ENCODE data around the gene INO80. TPM values are rescaled to one million over a fixed set of nuclear protein-coding genes. Genes with fewer than 3 reads are reported as not detected.

The INO80 gene
- total RNA-seq, 2 donors from 2014 or later, result 9.4 to 16.4 TPM

- H3K4me1 ChIP-seq, result peaks cover 0 to 79% of the 10 kb centered on the region in 2 donors
- DNase-seq (ENCODE audit: low spot score), result no peak
- H3K27ac ChIP-seq, result no peak overlapping the region
Measured at GRCh38 chr15:40934457-40934856, 181.6 kb downstream of the INO80 start.

DNA sequence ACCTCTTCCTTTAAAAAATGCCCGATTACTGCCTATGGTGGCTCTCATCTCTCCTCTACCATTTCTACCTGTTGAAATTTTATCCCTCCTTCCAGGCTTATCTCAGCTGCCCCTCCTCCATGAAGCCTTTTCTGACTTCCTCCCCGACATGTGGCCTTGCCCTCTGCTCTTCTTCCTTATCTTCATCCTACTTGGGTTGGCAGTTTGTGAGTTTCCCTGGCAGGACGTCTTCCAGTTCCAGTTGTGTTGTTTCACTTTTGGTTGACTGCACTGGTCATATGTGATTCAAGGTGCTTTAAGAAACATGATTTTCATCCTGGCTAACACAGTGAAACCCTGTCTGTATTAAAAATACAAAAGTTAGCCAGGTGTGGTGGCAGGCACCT, 182.6 kb downstream of the INO80 start:
- H3K27me3 ChIP-seq, result peaks cover 6 to 8% of the 10 kb centered on the region in 2 donors
- peaks cover 0 to 81% of the 10 kb centered on the region in 2 donors for H3K4me1 ChIP-seq
- DNase-seq (ENCODE audit: low spot score), result no peak
- no peaks in the 10 kb centered on the region for H3K9me3 ChIP-seq
- H3K27ac ChIP-seq, result no peak overlapping the region
- no peaks in the 10 kb centered on the region for H3K36me3 ChIP-seq
- H3K4me3 ChIP-seq, result no peak overlapping the region
- TF ChIP-seq, protein P1, sequence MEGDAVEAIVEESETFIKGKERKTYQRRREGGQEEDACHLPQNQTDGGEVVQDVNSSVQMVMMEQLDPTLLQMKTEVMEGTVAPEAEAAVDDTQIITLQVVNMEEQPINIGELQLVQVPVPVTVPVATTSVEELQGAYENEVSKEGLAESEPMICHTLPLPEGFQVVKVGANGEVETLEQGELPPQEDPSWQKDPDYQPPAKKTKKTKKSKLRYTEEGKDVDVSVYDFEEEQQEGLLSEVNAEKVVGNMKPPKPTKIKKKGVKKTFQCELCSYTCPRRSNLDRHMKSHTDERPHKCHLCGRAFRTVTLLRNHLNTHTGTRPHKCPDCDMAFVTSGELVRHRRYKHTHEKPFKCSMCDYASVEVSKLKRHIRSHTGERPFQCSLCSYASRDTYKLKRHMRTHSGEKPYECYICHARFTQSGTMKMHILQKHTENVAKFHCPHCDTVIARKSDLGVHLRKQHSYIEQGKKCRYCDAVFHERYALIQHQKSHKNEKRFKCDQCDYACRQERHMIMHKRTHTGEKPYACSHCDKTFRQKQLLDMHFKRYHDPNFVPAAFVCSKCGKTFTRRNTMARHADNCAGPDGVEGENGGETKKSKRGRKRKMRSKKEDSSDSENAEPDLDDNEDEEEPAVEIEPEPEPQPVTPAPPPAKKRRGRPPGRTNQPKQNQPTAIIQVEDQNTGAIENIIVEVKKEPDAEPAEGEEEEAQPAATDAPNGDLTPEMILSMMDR (IDR thresholded peaks at IDR 0.05), result no peak

More at GRCh38 chr15:40934457-40934856, 181.6 kb downstream of the INO80 start:
- no peaks in the 10 kb centered on the region for H3K9me3 ChIP-seq
- no peak overlapping the region for H3K4me3 ChIP-seq
- TF ChIP-seq, protein P1 (IDR thresholded peaks at IDR 0.05), result no peak
- peaks cover 0 to under 1% of the 10 kb centered on the region in 2 donors for H3K27me3 ChIP-seq
- H3K36me3 ChIP-seq, result no peaks in the 10 kb centered on the region

DNA sequence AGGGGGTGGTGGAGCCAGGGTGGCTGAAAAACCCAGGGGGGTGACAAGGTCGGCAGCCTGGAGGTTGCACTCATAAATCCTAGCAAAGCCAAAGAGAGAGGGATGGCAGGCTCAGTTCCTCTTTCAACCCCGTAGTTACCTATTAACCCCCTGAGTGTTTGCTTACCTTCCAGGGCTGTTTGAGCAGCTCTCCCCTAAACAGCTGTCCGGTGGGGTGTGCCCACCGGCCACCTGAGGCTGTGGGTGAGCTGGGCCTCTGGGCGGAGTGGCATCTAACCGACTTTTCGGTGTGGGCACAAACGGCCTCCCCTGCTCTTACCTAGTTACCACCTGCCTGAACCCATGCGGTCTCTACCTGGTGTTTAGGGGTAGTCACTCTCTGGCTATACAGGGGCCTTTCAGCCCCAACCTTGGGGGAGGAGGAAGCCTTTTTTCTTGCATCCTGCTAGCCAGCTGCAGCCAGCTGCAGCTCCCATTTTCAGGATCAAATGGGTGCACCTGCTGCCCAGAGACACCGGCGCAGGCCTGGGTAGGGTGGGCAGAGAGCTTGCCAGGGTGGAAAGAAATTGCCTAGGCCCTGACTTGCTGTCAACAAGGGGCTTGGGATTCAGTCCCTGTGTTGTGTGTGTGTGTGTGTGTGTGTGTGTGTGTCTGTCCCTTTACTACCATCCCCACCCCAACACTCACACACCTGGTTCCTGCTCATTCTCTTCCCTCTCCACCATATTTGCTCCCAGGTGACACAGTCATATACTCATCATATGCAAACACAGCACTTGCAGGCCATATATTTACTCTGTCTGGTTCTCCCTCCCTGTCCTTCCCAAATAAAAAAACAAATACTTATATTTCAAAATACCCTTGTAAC, 183.2 kb downstream of the INO80 start:
- H3K4me3 ChIP-seq, result peak overlapping the region in 1 of 2 donors; percentile 64

DNA sequence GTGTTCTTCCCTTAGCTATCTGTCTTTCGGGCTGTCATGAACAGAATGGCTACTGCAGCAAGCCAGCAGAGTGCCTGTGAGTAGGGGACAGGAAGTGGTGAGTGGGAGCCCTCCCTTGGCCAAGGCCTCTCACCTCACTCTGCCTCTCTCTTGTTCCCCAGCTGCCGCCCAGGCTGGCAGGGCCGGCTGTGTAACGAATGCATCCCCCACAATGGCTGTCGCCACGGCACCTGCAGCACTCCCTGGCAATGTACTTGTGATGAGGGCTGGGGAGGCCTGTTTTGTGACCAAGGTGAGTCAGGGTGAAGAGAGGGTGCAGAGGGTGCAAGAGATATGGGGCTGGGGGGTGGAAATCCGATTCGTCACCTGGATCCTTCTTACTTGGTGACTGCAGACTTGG, 183.9 kb downstream of the INO80 start:
- TF ChIP-seq, protein P1 (IDR thresholded peaks at IDR 0.05), result no peak
- Histone ChIP-seq H3K9me3 (no peaks in the 10 kb centered on the region), H3K4me1 (peaks cover 0 to 81% of the 10 kb centered on the region in 2 donors), H3K27ac (peak overlapping the region in 1 of 2 donors; percentile 62), H3K4me3 (peak overlapping the region in 1 of 2 donors; percentile 64), H3K27me3 (peaks cover 13 to 18% of the 10 kb centered on the region in 2 donors), H3K36me3 (no peaks in the 10 kb centered on the region)
- no peak for DNase-seq (ENCODE audit: low spot score)

More for the DNA sequence above, 183.2 kb downstream of the INO80 start:
- Histone ChIP-seq H3K27me3 (peaks cover 12 to 13% of the 10 kb centered on the region in 2 donors), H3K4me1 (peaks cover 0 to 81% of the 10 kb centered on the region in 2 donors), H3K9me3 (no peaks in the 10 kb centered on the region), H3K27ac (peak overlapping the region in 1 of 2 donors; percentile 62), H3K36me3 (no peaks in the 10 kb centered on the region)
- DNase-seq (ENCODE audit: low spot score), result no peak
- TF ChIP-seq, protein P1 (IDR thresholded peaks at IDR 0.05), result no peak

- DNase-seq (ENCODE audit: low spot score), result no peak
- peak overlapping the region; percentile 47 to 64 for H3K4me3 ChIP-seq
- peaks cover 13 to 18% of the 10 kb centered on the region in 2 donors for H3K27me3 ChIP-seq
- no peaks in the 10 kb centered on the region for H3K9me3 ChIP-seq
- H3K4me1 ChIP-seq, result peaks cover 0 to 81% of the 10 kb centered on the region in 2 donors
- no peaks in the 10 kb centered on the region for H3K36me3 ChIP-seq
- peak overlapping the region; percentile 33 to 62 for H3K27ac ChIP-seq
- TF ChIP-seq, protein P1 (IDR thresholded peaks at IDR 0.05), result no peak
Measured at GRCh38 chr15:40931300-40932142, 184.6 kb downstream of the INO80 start.

All from right atrium auricular region (tissue), 2 donors.